Dermis lymphatic vessel endothelial cell (primary cell): ENCODE data around the gene KIF6. TPM values are rescaled to one million over a fixed set of nuclear protein-coding genes. Genes with fewer than 3 reads are reported as not detected.

Experiments used
- total RNA-seq: library from RNA; depleted of rRNA; stranded (reverse); fragments of >200 nt; gene quantifications from 2 replicates; pipeline ENCODE4 v1.2.1, GENCODE V29; 2014

Gene KIF6, protein sequence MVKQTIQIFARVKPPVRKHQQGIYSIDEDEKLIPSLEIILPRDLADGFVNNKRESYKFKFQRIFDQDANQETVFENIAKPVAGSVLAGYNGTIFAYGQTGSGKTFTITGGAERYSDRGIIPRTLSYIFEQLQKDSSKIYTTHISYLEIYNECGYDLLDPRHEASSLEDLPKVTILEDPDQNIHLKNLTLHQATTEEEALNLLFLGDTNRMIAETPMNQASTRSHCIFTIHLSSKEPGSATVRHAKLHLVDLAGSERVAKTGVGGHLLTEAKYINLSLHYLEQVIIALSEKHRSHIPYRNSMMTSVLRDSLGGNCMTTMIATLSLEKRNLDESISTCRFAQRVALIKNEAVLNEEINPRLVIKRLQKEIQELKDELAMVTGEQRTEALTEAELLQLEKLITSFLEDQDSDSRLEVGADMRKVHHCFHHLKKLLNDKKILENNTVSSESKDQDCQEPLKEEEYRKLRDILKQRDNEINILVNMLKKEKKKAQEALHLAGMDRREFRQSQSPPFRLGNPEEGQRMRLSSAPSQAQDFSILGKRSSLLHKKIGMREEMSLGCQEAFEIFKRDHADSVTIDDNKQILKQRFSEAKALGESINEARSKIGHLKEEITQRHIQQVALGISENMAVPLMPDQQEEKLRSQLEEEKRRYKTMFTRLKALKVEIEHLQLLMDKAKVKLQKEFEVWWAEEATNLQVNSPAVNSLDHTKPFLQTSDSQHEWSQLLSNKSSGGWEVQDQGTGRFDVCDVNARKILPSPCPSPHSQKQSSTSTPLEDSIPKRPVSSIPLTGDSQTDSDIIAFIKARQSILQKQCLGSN
- 0.22 and 0.43 TPM in 2 replicates for total RNA-seq

DNA sequence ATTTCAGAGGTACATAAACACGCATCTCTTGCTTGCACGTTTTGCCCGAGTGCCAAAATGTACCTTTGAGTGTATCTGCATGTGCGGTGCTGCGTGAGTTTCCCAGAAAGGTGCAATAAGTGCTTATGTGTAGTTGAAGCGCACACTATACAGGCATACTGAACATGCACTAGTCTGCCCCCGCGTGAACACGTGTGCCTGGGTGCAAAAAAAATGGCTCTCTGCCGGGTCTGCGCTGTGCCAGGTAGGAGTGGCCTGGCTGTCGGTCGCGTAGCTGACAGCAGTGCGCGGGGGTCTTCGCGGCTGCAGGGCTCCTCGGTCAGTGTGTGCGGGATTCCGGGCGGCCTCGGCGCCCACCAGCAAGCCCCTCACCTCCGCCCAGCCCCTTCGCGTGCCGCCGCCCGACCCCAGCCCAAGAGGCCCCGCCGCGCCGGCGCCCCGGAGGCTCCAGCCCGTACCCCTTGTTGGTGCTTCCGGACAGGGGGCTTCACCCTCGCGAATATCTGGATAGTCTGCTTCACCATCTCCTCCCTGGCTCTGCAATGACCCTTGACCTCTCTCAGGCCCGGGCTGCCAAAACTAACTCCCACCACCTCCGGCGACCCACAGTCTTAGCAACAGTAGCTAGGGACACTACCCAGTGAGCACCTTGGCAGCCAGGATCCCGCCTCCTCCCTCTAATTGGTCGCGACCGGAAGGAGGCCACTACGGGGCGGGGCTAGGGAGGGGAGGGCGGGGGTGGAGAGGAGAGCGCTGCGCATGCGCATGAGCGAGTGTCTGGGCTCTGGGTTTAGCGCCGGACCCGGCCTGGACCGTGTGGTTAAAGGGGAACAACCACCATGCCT is at the start of gene KIF6:
Gene KIF6 (minus strand): TSS at position 622 of the 845 bp plus-strand sequence. CDS start 98 bp downstream, at position 524.

DNA sequence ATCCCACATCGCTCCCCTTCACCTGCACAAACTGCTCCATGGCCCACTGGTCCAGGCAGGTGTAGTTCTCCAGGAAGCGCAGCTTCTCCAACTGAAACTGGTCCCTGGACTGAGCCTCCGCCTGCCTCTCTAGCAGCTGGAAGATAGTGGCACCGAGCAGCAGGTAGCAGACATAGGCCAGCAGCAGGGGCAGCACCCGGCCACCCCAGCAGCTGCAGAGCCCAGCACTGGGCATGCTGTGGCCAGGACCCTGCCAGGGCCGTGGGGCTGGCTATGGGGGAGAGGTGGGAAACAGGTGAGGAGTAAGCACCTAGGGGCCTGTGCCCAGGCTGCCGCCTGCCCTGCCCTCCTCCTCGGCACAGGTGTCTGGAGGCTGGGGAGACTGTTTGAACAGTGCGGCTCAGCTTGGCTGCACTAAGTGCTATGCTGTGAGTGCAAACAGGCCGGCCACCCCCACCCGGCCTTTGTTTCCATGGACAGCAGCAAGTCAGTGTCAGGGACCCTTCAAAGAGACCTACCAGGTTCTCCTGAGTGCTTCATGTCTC is 402.8 kb downstream of the KIF6 start, which contains the start of gene KCNK16:
Gene KCNK16 (minus strand): TSS at position 397 of the 545 bp plus-strand sequence. CDS start 162 bp downstream, at position 235.

GRCh38 chr6:39314273-39314795 is 410.9 kb downstream of the KIF6 start, which contains the start of gene KCNK17:
KCNK17 (minus strand) TSS chr6:39314419; CDS start chr6:39314320, 99 bp downstream.

Other genes with a start within 250 kb of the KIF6 start
- gene DAAM2, start 67.0 kb upstream of the KIF6 start, total RNA-seq = 0.17 and 0.87 TPM in 2 replicates
- gene MOCS1, start 209.1 kb upstream of the KIF6 start, total RNA-seq = 7.0 and 7.4 TPM in 2 replicates